Measurements from ENCODE around the gene TMED6.
"Not testable (repeated sequence)": the region's sequence is repeated elsewhere in the genome, so short reads cannot be mapped to it uniquely, and the experiment has no call there.

Gene TMED6

DNA sequence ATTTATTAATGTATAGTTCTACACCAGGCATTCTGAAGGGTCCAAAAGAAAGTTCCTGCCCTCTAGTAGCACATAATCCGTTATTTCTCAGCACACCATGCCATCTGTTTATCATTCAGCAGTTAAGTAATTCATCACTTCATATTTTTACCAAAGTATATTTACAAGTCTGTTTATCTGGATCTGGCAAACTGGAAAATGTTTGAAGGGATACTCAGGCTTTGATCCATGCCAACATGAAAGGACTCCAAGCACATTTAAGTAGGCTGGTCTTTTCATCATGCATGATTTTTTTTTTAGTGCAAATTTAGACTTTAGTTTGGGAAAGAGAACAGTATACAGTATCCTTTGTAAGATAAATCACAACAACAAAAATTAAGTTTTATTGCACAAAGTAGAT, 44.5 kb downstream of the TMED6 start:
- in situ Hi-C loops (cut with HindIII; ENCODE audit: low sequenced_read_pairs) = loop anchor here (10.0 kb wide), 1 partner anchor 142 kb away; no protein-coding TSS in a partner anchor

DNA sequence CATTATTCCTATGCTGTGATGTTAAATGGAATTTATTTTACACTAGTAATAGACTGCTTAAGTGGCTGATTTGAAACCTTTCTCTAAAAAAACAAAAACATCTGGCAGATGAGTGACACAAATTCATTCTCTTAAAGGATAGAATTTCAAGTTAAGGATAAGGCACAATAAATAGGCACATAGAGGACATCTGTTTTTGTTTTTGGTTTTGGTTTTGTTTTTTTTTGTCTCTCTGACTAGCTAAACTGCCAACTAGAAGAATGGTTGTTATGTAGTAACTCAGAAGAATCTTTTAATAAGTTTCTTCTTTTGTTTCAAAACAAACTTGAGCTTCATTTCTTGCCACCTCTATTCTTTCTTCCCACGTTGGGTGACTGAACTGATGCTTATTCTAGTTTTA, 45.6 kb downstream of the TMED6 start:
- in situ Hi-C loops (cut with HindIII; ENCODE audit: low sequenced_read_pairs) = loop anchor here (10.0 kb wide), 1 partner anchor 141 kb away; no protein-coding TSS in a partner anchor

DNA sequence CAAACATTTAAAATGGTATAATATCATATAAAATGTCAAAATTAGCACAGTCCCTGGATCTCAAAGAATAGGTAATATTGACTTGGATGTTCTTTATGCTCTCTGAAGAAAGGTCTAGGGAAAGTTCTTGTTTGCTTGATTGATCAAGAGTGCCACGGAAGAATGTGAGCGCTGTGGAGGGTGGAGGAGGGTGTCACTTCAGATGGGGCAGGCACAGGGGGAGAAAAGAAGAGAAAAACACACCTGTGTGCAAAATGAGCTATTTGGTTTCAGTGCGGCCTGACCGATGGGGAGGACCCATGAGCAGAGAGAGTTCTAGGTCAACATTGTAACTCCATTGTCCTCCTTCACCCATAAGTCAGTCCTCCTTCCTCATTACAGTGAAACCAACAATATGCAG, 49.3 kb downstream of the TMED6 start:
- in situ Hi-C loops (cut with HindIII; ENCODE audit: low sequenced_read_pairs) = loop anchor here (10.0 kb wide), 1 partner anchor 138 kb away; no protein-coding TSS in a partner anchor

DNA sequence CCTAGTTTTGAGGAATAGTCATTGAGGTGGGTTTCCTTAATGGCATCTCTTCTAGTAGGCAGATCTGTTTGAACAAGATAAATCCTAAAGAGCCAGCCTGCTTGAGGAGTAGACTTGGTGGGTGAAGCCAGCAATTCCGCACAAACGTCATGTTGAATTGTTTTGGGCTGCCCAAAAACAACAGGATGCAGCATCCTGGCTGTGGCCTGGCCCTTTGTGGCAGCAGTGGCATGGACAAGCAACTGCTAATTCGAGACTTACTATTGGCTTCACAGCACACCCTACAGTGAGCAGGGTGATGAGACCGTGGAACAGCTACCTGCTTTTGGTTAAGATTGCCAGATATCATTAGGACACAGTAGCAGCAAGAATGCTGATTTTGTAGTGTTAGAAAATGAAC, 49.7 kb downstream of the TMED6 start:
- in situ Hi-C loops (cut with HindIII; ENCODE audit: low sequenced_read_pairs) = loop anchor here (10.0 kb wide), 1 partner anchor 137 kb away; no protein-coding TSS in a partner anchor

DNA sequence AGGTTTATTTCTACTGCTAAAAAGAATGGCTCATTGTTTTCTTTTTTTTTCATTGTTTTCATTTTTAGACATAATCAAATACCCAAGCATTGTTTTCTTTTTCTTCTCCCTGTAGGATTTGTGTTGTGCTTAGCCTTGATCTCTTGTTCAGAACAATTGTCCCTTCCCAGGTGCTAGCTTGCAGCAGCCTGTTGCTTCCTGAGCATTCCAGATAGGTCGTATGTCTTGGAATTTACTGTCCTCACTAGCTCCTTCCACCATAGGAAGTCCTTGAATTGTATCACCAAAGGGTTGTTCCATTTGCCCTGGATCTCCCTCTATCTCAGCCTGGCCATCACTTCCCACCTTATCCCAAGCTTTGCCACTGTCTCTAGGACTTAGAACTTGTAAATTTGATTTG, 50.4 kb downstream of the TMED6 start:
- in situ Hi-C loops (cut with HindIII; ENCODE audit: low sequenced_read_pairs) = loop anchor here (10.0 kb wide), 1 partner anchor 136 kb away; no protein-coding TSS in a partner anchor

DNA sequence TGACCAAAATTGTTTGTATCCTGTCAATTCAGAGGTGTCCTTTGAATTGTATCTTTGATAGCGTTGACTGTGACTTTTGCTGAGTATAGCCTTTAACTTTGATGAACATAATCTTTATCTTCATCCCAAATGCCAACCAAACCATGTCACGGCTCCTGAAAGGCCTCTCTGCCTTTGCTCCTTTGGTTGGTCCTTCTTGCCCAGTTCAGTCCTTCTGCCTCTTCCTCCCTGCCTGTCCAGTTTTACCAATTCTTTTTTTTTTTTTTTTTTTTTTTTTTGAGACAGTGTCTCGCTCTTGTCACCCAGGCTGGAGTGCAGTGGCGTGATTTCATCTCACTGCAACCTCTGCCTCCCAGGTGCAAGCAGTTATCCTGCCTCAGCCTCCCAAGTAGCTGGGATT, 53.3 kb downstream of the TMED6 start:
- in situ Hi-C loops (cut with HindIII; ENCODE audit: low sequenced_read_pairs) = no loop called here

DNA sequence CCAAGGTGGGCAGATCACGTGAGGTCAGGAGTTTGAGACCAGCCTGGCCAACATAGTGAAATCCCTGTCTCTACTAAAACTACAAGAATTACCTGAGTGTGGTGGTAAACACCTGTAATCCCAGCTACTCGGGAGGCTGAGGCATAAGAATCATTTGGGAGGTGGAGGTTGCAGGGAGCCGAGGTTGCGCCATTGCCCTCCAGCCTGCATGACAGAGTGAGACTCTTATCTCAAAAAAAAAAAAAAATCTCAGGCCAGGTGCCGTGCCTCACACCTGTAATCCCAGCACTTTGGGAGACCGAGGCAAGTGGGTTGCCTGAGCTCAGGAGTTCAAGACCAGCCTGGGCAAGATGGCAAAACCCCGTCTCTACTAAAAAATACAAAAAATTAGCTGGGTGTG, 54.8 kb downstream of the TMED6 start:
- in situ Hi-C loops (cut with HindIII; ENCODE audit: low sequenced_read_pairs) = not testable (repeated sequence)

DNA sequence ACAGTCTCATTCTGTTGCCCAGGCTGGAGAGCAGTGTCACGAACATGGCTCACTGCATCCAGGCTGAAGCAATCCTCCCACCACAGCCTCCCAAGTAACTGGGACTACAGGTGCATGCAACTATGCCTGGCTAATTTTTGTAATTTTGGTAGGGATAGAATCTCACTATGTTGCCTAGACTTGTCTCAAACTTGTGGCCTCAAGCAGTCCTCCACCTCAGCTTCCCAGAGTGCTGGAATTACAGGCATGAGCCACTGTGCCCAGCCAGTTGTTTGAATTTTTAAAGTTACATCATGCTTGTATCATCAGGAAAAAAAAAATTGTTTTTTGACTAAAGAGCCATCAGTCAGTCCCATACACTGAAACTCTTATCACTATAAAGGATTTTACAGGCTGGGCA, 57.5 kb downstream of the TMED6 start:
- in situ Hi-C loops (cut with HindIII; ENCODE audit: low sequenced_read_pairs) = no loop called here

DNA sequence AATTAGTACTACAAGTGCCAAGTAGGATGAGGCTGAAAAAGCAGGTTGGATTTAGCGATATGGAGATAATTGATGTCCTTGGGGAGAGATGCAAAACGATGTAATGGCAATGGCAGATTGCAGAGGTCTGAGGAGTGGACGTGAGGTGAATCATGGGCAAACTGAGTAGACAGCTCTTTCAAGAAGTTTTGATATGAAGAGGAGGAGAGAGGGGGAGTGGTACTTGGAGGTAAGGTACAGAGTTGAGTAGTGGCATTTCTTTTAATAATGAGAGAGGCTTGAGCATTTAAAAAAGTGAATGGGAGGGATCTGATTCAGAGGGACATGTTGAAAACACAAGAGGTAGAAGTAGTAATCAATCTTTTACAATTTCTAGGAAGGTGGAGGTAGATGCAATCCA, 58.2 kb downstream of the TMED6 start:
- in situ Hi-C loops (cut with HindIII; ENCODE audit: low sequenced_read_pairs) = no loop called here
